DMS79 treated with DMSO at 0.1 percent for 48 hours (cell line): ENCODE results near the gene DOK5.

Experiments
- DNase-seq: peaks from one replicate; lab custom pipeline; 2025; lab: John Stamatoyannopoulos, UW

The DOK5 gene

GRCh38 chr20:54648421-54649142 lies 173.2 kb downstream of the DOK5 start:
- DNase-seq: no peak

DNA sequence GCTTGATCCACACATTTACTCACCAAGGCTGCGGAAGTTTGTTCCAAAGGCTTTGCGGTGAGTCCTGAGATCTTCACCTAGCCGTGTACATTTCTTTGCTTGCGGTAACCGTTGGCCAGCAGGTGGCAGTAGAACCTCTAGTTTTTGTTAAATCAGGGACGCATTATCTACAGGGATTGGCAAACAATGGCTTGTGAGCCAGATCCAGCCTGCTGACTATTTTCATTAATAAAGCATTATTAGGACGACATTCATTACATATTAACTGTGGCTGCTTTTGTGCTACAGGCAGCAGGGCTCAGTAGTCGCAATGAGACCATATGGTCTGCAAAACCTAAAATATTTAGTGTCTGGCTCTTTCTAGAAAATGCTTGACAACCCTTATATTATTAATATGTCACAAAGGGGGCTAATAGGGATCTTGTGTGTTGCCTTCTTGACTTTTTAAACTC lies 174.1 kb downstream of the DOK5 start:
- peak; percentile 27 for DNase-seq

DNA sequence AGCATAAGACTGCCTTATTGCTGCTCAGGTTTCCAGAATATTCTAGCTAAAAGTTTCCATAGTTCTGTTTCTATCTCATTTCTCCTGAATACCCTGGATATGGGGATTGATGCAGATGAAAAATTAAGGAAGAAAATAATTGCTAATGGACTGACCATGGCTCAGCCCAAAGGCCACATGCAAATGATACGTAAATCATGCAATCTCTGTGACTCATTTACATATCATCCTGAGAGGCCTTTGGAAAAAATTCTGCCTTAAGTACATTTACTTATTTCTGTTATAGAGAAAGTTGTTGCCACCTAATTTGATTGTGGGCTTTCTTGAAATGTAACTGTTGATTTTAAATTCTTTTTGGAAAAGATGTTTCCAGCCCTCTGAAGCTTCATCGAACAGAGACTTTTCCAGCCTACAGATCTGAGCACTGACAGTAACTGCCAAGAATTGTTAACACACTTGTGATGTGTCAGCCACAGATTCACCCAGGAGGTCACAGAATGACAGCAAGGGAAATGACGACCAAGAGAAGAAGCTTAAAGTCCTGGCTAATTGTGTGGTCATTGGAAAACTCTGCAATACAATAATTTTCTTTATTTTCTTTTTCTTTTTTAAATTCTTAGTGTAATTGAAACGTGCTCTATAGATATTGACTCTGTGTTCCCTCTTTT lies 174.8 kb downstream of the DOK5 start:
- DNase-seq: no peak

- no peak for DNase-seq
Measured at GRCh38 chr20:54651252-54651651, 175.9 kb downstream of the DOK5 start.

GRCh38 chr20:54654450-54654849 lies 179.1 kb downstream of the DOK5 start:
- DNase-seq: no peak

GRCh38 chr20:54657268-54657826 lies 182.0 kb downstream of the DOK5 start:
- no peak for DNase-seq

- DNase-seq: no peak
Measured at GRCh38 chr20:54658525-54658924, 183.1 kb downstream of the DOK5 start.

- no peak for DNase-seq
Measured at GRCh38 chr20:54661265-54661664, 185.9 kb downstream of the DOK5 start.

DNA sequence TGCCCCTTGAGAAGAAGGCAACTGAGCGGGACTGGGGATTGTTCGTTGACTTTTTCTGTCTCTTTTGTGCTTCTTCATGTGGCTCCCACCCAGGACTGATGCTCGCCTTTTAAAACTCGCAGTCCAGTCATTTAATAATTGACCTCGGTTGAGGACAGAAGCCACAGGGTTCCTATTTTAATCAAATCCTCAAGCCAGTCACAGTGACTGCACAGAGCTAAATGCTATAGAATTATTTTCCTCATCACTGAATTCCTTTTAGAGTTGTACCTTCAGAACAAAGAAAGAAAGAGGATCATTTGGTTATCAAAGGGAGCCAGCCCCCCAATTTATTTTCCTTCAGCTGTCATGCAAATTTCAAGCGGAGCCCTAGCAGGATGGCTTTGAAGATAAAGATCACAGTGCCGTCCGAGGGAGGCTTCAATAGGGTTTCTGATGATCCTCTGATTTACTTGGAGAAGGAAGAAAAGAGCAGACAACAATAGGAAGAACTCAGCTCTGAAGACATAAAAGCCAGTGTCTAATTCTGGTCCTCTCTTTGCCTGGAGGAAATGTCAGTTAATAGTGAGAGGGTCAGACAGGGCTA lies 186.6 kb downstream of the DOK5 start:
- DNase-seq: no peak

DNA sequence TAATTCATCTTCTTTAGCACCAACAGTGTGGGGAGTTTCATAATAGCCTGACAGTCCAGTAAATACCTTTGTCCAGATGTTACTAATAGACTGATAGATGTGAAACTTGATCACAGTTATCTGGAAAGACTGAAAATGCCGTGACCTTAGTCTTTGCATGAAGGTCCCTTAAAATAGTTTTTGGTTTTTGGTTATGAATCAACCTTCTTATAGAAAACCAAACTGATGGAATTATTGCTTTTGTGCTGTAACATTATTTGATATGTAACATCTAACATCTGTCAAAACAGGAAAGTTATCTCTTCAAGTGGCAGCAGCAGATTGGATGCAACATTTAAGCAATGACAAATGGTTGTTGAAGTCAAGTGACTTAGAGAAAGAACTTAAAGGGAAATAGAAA lies 190.4 kb downstream of the DOK5 start:
- DNase-seq: no peak

DNA sequence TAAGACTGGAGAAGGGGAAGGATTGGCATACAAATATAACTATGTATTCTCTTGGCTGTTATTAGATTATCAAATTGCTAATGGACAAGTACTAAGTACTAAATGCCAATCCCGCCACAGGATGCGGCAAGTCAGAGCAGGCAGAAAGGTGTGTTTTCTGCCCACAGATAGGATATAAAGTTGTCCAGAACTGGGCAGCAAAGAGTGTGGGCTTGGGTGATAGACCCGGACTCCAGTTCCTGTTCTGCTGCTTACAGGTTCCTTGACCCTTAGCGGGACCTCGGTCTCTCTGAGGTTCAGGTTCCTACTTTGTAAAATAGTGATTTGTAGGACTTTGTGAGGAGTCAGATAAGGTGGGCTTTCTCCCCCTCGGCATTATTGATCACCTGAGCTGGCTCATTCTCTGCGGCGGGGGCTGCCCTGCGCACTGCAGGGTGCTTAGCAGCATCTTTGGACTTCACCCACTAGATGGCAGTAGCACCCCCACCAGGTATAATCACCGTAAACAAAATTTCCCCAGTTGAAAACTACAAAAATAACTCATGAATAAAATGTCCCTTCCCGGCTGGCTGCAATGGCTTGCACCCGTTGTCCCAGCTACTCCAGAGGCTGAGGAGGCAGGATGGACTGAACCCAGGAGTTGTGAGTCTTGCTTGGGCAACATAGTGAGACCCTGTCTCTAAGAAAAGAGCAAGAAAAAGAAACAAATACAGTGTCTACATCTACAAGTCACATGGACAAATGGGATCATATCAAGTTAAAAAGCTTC lies 193.1 kb downstream of the DOK5 start:
- no peak for DNase-seq

DNA sequence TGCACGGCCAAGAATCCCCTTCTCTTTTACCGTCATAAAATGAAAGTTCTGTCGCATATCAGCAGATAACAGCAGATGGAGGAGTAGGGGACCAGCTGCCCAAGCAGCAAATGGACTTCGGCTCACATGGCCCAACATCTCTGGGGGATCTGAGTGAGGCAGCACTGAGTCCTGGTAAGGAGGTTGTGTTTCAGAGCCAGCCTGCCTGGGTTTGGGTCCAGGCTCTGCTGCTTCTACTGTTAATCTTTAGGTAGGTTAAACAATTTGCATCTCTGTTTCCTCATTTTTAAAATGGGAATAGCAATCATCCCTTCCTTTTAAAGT lies 193.6 kb downstream of the DOK5 start:
- no peak for DNase-seq

DNA sequence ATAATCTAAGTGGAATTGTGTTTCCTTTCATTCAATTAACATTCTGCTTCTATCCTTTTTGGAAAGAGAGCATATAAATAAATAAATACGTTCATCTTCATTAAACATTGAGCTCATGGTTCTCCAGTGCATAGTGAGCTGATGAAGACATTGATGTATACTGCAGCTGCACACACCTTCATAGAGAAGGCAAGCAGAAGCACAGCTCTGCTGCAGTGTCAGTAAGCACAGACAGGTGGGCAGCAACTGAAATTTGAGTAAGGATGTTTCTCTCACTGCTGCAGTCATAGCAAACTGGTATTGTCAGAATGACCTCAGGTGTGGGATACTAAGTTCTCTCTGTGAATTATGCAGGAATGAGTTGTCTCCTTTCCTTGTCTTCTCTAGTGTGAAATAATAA lies 202.9 kb downstream of the DOK5 start:
- no peak for DNase-seq

DNA sequence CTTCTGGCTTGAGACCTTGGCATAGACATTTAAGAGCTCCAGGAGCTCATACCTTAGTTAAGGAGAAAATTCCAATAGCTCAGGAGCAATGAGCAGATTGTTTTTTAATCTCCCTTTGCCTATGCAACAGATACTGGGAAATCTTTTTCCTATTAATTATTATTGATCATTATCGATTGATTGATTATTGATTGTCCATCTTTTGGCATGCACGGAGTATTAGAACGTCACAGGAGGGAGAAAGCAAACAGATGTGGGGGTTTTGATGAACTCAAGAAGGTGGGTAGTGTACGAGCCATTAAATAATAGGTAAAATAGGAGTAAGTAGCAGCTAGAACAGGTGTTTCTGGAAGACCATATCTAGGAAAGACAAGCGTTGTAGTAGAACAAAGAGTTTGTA lies 205.0 kb downstream of the DOK5 start:
- no peak for DNase-seq

DNA sequence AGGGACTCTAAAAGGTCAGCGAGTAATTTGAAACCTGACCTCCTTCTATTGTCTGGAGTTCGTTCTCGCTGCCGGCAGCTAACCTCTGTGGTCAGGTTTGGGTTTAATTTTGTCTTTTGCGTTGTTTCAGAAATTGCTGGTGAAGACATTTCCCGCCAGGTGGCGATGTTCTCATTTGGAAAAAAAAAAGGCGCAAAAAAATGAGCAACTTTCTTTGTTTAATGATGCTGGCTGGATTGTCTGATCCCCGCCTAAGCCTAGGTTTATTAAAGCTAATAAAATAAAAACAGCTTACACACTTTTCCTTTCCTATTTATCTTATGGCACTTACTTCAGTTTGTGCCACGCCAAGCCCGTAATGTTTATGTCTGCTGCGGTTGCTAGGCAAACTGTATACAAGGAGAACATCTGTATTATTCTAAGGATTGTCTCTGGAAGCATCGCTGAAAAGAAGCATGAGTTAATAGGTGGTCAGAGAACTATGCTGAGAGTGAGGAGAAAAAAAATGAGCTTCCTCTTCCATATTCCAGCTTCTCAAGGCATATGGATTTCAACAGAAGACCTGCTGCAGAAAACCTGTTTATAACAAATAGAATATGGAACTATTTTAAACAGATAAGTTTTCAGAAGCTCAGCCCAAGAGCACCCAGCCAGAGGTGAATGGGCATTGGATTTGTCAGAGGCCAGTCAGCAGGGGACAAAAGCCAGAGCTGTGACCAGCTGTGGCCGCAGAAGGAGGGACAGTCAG lies 205.7 kb downstream of the DOK5 start:
- DNase-seq: no peak

DNA sequence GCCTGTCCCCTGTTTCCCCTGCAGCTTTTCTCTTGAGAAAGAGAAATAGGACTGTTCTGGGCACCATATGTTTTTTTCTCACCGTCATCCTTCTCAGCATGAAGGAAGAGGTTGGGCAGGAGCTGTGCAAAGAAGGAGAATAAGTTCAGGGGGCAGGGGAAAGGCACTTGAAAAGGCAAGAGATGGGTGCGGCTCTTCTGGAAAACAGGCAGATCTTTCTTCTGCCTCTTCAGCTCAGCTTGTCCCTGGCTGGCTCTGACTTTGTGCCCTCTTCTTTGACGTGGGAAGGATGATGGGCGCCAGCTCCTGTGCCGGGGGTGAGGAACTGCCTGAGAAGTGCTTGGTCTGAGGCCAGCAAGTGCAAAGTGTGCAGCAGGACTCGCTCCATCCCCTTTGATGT lies 206.5 kb downstream of the DOK5 start:
- DNase-seq: no peak

- DNase-seq: no peak
Measured at GRCh38 chr20:54688476-54688875, 213.1 kb downstream of the DOK5 start.

GRCh38 chr20:54690323-54690722 lies 214.9 kb downstream of the DOK5 start:
- DNase-seq: no peak

DNA sequence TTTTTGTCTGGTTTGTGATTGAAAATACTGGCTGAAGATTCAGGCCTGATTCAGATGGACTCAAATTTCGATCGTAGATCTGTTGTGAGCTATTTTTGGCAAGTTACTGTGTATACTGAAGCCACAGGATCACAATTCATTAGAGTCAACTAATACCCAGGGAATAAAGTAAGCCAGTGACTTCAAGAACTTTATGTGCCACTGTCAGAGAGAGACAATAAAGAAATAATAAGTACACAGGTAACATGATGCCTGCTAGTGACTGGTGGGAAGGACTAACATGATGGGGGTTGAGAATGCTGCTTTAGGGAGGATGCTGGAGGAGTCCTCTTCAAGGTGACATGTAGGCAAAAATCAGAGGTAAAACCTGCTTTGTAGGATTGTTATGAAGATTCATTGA lies 215.9 kb downstream of the DOK5 start:
- no peak for DNase-seq

DNA sequence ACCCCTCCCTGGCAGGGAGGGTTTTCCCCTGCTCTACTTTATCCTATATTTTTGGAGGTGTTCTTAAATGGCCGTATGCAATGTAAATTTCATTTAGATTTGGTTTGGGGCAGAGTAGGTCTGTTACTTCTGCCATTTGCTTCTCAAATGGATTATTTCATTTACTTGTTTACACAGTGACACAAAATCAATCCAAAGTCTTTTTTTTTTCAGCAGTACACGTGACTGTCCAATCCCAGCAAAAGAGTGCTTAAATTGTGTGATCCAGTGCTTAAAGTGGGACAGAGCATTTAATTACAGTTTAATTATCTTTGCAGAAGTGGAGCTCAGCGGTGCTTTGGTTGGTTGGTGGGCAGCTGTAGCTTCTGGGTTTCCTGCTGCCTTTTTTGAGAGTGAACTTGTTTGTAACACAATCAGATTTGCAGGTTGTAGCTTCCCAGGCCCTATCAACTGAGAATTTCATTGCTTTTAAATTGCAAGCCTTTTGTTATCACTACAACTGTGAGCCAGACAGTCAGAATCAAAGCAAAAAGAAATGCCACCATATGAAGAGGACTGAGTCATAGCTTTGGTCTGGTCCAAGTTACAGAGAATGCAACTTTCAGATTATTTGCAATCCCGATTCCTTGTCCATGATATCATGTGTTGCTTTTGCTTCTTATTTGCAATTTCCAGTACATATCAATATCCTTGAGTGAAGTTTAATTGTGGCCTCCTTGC lies 216.9 kb downstream of the DOK5 start:
- DNase-seq: no peak

DNA sequence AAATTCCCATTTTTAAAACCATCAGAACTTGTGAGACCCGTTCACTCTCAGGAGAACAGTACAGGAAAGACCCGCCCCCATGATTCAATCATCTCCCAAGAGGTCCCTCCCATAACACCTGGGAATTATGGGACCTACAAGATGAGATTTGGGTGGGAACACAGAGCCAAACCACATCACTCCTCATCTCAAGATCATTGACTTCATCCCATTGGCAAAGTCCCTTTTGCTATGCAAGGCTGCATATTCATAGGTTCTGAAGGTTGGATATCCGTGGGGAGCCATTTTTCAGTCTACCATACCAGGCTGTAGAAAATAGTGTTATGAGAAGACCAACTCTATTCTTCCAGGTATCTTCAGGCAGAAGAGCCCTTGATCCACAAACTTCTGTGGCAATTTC lies 219.1 kb downstream of the DOK5 start:
- no peak for DNase-seq
